ENCODE results near the gene TNS4. TPM values are rescaled to one million over a fixed set of nuclear protein-coding genes. Genes with fewer than 3 reads are reported as not detected.

The TNS4 gene
- total RNA-seq, 1 experiment from 2014 or later, result 36.6 TPM

GRCh38 chr17:40447806-40448205, 53.6 kb downstream of the TNS4 start:
- Histone ChIP-seq H3K9me3 (ENCODE audit: control insufficient read depth in 1 of 2, insufficient read depth in 1 of 2, low read depth in 1 of 2, low read length in 2 of 2) (no peaks in the 10 kb centered on the region), H3K9ac (ENCODE audit: low read length) (no peak overlapping the region), H3K4me2 (ENCODE audit: low read length) (no peak overlapping the region), H3K4me1 (ENCODE audit: control insufficient read depth in 1 of 2, insufficient read depth in 2 of 2, low read length in 2 of 2) (peaks cover 0 to 14% of the 10 kb centered on the region in 2 experiments; a peak in 2 of 4 replicates), H3K9me2 (ENCODE audit: insufficient read depth) (no peaks in the 10 kb centered on the region), H3K4me3 (replicated peaks in 1 of 2; ENCODE audit: low read depth in 1 of 2, low read length in 2 of 2) (no peak overlapping the region), H3K27me3 (ENCODE audit: insufficient read depth, low read length) (no peaks in the 10 kb centered on the region), H4K20me1 (ENCODE audit: insufficient read depth) (no peaks in the 10 kb centered on the region), H2AFZ (ENCODE audit: low read depth, low read length, poor library complexity, severe bottlenecking) (no peak overlapping the region), H3K27ac (ENCODE audit: low read depth, low read length) (no peak overlapping the region), H3K79me2 (ENCODE audit: insufficient read depth, low read length) (no peaks in the 10 kb centered on the region), H3K36me3 (ENCODE audit: control insufficient read depth in 1 of 2, insufficient read depth in 2 of 2, low read length in 2 of 2) (no peaks in the 10 kb centered on the region)
- ATAC-seq, result no peak
- POLR2A ChIA-PET, result no interaction called here
- intact Hi-C loops (cut with micrococcal nuclease), result no loop called here
- RAD21 ChIA-PET (ENCODE audit: low non-redundant PET in 1 of 2, low total read pairs in 2 of 2, uncharacterized antibody in 2 of 2, unreplicated experiment in 2 of 2), result interaction anchor here in 1 of 2 experiments (0.5 kb wide), 1 partner anchor 29 kb away, joined by 8 read pairs; no protein-coding TSS in a partner anchor
- no peak for DNase-seq (ENCODE audit: low read depth, low spot score)
- BruUV-seq (replicated peaks), result no TSS peak
- CTCF ChIA-PET, result interaction anchor here (1.0 to 2.6 kb wide), 5 partner anchors 8 to 86 kb away, joined by 3 to 7 read pairs (median 4); partner anchors contain the start of gene TOP2A
- no peak for TF ChIP-seq POLR2A (IDR thresholded peaks at IDR 0.05; ENCODE audit: borderline replicate concordance, extremely low read depth, insufficient read depth, insufficient read length)
- TF ChIP-seq, protein P1, sequence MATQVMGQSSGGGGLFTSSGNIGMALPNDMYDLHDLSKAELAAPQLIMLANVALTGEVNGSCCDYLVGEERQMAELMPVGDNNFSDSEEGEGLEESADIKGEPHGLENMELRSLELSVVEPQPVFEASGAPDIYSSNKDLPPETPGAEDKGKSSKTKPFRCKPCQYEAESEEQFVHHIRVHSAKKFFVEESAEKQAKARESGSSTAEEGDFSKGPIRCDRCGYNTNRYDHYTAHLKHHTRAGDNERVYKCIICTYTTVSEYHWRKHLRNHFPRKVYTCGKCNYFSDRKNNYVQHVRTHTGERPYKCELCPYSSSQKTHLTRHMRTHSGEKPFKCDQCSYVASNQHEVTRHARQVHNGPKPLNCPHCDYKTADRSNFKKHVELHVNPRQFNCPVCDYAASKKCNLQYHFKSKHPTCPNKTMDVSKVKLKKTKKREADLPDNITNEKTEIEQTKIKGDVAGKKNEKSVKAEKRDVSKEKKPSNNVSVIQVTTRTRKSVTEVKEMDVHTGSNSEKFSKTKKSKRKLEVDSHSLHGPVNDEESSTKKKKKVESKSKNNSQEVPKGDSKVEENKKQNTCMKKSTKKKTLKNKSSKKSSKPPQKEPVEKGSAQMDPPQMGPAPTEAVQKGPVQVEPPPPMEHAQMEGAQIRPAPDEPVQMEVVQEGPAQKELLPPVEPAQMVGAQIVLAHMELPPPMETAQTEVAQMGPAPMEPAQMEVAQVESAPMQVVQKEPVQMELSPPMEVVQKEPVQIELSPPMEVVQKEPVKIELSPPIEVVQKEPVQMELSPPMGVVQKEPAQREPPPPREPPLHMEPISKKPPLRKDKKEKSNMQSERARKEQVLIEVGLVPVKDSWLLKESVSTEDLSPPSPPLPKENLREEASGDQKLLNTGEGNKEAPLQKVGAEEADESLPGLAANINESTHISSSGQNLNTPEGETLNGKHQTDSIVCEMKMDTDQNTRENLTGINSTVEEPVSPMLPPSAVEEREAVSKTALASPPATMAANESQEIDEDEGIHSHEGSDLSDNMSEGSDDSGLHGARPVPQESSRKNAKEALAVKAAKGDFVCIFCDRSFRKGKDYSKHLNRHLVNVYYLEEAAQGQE (IDR thresholded peaks at IDR 0.05; ENCODE audit: low read depth), result no peak

DNA sequence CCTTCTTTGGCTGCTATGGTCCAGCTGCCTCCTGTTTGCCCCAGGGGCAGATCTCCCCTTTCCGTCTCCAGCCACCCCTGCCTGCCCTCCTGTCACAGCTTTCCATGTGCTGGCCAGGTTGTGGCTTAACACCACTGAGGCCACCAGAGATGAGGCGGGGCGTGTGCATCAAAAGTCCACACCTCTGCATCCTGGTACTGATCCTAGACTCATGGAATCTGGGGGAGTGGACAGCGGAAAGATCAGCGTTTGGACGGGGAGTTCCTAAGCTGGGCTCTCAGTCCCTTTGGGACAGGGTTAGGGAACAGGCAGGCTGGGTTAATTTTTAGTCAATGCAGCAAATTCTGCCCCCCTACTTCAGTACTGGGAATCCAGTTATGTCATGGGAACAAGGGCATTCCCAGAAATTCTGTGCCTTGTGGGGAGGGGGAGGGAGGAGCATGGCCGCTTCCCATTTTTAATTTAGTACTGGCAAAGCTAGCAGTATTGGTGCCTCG, 54.2 kb downstream of the TNS4 start:
- DNase-seq (ENCODE audit: low read depth, low spot score), result no peak
- intact Hi-C loops (cut with micrococcal nuclease), result no loop called here
- Histone ChIP-seq H3K27me3 (ENCODE audit: insufficient read depth, low read length) (no peaks in the 10 kb centered on the region), H3K36me3 (ENCODE audit: control insufficient read depth in 1 of 2, insufficient read depth in 2 of 2, low read length in 2 of 2) (no peaks in the 10 kb centered on the region), H3K9me2 (ENCODE audit: insufficient read depth) (no peaks in the 10 kb centered on the region), H3K4me2 (ENCODE audit: low read length) (no peak overlapping the region), H3K4me1 (ENCODE audit: control insufficient read depth in 1 of 2, insufficient read depth in 2 of 2, low read length in 2 of 2) (peaks cover 0 to 8% of the 10 kb centered on the region in 2 experiments; a peak in 2 of 4 replicates), H4K20me1 (ENCODE audit: insufficient read depth) (no peaks in the 10 kb centered on the region), H3K9ac (ENCODE audit: low read length) (no peak overlapping the region), H3K9me3 (ENCODE audit: control insufficient read depth in 1 of 2, insufficient read depth in 1 of 2, low read depth in 1 of 2, low read length in 2 of 2) (no peaks in the 10 kb centered on the region), H3K4me3 (replicated peaks in 1 of 2; ENCODE audit: low read depth in 1 of 2, low read length in 2 of 2) (no peak overlapping the region), H2AFZ (ENCODE audit: low read depth, low read length, poor library complexity, severe bottlenecking) (no peak overlapping the region), H3K79me2 (ENCODE audit: insufficient read depth, low read length) (no peaks in the 10 kb centered on the region), H3K27ac (ENCODE audit: low read depth, low read length) (no peak overlapping the region)
- ChIA-PET POLR2A (no interaction called here), RAD21 (ENCODE audit: low non-redundant PET in 1 of 2, low total read pairs in 2 of 2, uncharacterized antibody in 2 of 2, unreplicated experiment in 2 of 2) (interaction anchor here in 1 of 2 experiments (0.5 kb wide), 1 partner anchor 29 kb away, joined by 8 read pairs; no protein-coding TSS in a partner anchor), CTCF (interaction anchor here (1.0 to 2.6 kb wide), 5 partner anchors 9 to 87 kb away, joined by 3 to 7 read pairs (median 4); partner anchors contain the start of gene TOP2A)
- TF ChIP-seq SP1 (IDR thresholded peaks at IDR 0.05; ENCODE audit: low read depth) (no peak), TCF7L2 (IDR thresholded peaks at IDR 0.05; ENCODE audit: borderline replicate concordance, extremely low read depth, insufficient read depth, insufficient read length) (no peak), CTCF (IDR thresholded peaks at IDR 0.05 in 2 of 3, conservative IDR thresholded peaks at IDR 0.05 in 1 of 3; ENCODE audit: borderline replicate concordance in 1 of 3, insufficient read depth in 1 of 3, low read depth in 2 of 3, low read length in 2 of 3) (no peak), SRF (IDR thresholded peaks at IDR 0.05; ENCODE audit: low read depth) (no peak), YY1 (IDR thresholded peaks at IDR 0.05; ENCODE audit: extremely low read depth, insufficient replicate concordance, low read depth, low read length) (no peak), ZNF274 (IDR thresholded peaks at IDR 0.05; ENCODE audit: low read depth, low read length) (no peak), CEBPB (IDR thresholded peaks at IDR 0.05; ENCODE audit: low read depth) (no peak), EZH2 (IDR thresholded peaks at IDR 0.05) (no peak), SIN3A (IDR thresholded peaks at IDR 0.05; ENCODE audit: low read depth) (no peak)
- BruUV-seq (replicated peaks), result no TSS peak
- ATAC-seq, result no peak
